HG03025 (cell line): ENCODE measurements around the gene TMED7.

Experiments
- ATAC-seq: cut with Tn5 transposase; IDR thresholded peaks from one replicate; pipeline ENCODE4 v1.9.1; 2021; ENCODE audit warnings: mild to moderate bottlenecking, moderate library complexity; ENCODE audit not compliant: unreplicated experiment, low FRiP score

Gene TMED7

DNA sequence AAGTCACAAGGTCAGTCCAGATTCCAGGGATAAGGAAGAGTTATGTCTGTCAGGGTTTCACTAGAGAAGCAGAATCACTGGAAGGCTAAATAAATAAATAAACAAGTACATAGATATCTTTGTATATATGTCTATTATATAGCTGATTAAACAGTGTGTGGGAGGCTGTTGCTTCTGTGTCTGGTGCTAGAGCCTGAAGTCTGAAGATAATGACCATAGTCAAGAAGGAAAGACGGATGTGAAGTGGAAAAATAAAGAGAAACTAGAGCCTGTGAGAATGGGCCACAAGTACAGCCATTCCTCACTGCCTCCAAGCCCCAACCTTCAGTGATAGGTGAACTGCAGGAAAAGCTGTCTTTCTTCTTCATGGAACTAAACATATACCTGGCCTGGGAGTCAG lies 4.1 kb upstream of the TMED7 start:
- no peak for ATAC-seq

DNA sequence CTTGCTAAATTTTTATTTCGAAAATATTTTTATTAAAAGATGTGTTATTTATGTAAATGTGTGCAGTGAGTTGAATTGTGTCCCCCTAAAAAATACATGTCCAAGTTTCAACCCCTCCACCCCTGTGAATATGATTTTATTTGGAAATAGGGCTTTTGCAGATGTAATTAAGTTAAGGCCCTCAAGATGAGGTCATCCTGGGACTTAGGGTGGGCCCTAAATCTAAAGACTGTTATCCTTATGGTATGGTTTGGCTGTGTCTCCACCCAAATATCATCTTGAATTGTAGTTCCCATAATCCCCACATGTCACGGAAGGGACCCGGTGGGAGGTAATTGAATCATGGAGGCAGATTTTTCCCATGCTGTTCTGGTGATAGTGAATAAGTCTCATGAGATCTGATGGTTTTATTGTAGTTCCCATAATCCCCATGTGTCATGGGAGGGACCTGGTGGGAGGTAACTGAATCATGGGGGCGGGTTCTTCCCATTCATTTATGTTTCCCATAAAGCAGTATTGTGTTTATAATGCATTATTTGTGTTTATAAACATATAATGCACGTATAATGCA lies 1.5 kb upstream of the TMED7 start:
- no peak for ATAC-seq

DNA sequence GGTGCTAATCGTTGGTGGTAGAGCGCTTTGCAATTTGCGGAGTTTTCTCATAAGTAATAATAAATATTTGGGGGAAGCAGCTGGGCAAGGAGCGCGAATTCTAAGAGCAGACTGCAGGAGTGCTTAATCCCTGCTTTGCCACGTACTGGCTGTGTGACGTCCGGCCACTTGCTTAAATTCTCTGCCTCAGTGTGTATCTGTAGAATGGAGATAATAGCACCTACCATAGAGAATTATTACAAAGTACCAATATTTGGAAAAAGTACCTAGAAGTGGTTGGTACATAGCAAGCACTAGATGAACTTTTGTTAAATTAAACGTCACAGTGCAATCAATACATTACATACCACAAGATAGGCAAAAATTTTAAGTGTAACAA lies 598 bp upstream of the TMED7 start:
- ATAC-seq, result peak; percentile 27

DNA sequence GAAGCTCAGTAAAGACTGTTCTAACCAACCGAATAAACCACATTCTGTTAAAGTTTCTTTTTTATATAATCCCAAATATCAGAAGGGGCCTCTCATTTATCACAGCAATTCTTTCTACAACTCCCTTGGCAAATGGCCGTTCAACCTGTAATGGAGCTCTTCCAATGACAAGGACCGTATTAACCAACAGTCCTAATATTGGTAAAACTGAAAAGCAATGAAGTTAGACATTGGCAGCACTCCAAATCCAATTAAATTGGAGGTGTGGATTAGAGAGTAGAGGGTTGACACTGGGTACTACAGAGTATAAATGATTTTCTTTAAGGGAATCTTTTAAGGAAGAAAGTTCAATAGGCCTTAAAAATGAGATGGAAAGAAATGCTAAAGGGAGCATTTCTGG lies 842 bp downstream of the TMED7 start:
- ATAC-seq, result no peak

DNA sequence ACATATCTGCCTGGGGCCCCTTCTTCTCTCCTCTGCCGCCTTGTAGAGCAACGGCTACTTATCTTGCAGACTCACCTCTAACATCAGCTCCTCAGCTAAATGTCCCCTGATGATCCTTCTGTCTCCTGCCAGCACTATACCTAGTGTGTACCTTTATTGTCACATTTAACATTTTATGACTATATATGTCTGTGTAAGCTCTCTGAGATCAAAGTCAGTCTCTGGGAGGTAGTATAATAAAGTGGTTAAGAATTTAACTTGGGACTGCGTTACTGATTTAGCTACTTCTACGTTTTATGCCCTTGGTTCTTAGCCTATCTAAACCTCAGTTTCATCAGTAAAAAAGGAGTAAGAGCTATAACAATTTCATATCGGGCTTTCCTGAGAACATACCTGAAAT lies 2.2 kb downstream of the TMED7 start:
- ATAC-seq, result no peak

DNA sequence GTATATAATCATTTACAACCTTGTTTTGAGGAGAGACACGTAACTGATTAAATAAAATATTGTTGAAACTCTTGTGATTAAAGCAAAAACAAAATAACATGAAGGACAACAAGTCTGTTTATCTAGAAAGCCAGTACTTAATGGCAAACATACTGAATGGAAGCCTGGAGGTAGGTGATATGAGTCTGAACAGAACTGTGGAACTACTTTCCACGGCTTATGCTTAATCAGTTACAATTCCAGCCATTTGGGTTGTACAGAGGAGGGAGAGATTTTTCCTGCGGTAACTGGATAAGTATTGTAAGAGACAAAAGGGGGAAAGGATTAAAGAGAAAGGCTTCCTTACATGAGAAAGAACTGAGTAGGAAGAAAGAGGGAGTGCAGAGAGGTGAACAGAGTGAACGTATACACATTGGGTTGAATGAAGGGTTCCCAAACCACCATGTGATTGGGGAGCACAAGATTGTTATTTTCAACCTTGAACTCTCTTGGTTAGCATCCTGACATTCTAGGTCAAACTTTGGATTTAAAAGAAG lies 4.4 kb downstream of the TMED7 start:
- no peak for ATAC-seq

DNA sequence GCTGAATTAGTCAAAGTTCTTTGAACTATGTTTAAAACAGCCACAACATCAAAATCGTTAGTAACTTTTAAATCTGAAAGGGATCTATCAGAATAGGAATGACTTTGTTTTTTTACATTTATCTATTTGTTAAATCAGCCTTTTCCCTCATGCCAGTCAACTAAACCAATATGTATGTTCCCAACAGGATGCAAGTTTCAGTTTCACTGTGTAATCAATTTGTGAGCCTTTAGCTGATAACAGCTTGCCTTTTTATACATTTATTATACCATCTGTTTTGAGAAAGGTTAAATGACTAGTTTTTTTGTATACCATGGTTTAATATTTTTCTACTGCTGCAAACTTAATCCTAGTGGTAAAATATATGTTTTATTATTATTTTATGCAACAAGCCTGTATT lies 8.9 kb downstream of the TMED7 start:
- no peak for ATAC-seq

DNA sequence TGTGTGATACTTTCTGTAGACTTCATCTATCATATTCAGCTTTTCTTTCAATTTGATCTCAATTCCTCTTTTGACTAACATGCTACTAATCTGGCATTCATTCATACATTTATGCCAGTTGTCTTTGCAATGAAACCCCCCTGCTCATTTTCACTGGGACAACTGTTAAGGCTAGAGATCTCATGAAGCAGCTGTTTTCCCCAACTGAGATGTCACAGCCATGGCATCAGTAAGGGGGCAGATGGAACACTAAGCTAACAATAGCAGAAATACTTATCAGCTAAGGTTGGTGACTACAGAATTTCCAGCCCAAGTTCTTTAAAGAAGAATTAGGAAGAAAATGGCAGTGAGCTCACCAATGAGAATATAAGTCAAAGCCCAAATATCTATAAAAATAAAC lies 9.4 kb downstream of the TMED7 start:
- no peak for ATAC-seq

DNA sequence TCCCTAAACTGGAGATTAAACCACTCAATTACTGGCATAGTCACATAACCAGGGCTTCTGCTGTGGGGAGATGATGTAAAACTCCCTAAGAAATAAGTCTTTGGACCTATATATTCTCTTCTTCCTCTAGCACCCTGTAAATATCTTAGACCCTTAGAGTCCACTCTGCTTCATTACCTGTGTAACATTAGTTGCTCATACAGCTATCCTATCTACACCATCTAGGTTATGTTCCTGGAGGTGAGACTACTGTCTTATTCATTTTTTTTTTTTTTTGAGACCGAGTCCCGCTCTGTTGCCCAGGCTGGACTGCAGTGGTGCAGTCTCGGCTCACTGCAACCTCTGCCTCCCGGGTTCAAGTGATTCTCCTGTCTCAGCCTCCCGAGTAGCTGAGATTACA lies 14.0 kb downstream of the TMED7 start:
- no peak for ATAC-seq

DNA sequence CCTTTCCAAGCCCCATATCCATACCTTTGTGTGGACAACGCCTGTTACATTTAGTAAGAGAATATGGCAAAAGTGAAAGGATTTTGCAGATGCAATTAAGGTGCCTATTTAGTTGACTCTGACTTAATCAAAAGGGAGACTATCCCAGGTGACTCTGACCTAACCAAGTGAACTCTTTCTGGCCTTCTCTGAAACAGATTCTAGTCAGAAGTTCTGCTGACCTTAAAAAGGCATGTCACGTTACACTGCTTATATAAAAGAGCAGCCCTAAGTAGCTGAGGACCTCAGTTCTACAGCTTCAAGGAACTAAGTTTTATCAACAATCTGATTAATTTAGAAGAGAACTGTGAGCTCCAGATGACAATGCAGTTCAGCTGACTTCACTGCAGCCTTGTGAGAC lies 17.9 kb downstream of the TMED7 start:
- no peak for ATAC-seq

DNA sequence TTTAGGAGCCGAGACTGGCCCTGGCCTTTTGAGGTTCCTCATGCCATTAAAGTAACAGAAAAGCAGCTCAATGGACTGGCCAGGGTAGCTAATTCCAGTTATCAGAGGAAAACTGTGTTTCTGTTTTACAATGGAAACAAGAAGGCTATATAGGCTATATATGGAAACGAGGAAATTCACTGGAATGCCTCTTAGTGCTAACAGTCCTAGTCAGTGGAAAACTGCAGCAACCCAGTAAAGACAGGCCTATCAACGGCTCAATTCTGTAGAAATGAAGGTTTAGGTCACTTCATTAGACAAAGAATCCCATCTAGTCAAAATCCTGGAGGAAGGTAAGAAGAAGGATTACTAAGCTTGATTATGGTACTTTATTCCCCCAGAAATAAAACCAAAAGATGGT lies 20.4 kb downstream of the TMED7 start:
- no peak for ATAC-seq

DNA sequence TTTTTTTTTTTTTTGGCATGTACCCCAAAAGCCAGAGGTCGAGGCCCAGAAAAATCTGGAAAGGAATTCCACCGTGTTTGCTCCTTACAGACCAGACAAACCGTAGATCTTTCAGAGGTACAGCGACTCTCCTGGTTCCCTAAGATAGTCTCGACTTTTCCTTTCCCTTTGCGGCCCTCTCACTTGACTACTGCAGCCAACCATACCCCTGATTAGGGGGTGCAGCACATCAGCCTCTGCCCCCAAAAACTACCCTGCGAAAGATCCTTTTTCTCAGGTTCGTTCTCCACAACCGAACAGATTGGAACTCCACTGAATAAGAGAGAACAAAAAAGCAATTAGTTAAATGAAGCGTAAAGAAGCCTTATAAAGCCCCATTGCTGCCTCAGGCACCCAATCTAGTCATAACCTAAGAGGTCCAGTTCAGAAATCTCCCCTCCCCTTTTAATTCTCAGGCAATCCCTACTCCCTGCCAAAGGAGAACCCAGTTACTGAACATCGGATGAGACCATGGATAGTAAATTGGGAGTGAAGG lies 23.2 kb downstream of the TMED7 start:
- ATAC-seq, result peak; percentile 16

DNA sequence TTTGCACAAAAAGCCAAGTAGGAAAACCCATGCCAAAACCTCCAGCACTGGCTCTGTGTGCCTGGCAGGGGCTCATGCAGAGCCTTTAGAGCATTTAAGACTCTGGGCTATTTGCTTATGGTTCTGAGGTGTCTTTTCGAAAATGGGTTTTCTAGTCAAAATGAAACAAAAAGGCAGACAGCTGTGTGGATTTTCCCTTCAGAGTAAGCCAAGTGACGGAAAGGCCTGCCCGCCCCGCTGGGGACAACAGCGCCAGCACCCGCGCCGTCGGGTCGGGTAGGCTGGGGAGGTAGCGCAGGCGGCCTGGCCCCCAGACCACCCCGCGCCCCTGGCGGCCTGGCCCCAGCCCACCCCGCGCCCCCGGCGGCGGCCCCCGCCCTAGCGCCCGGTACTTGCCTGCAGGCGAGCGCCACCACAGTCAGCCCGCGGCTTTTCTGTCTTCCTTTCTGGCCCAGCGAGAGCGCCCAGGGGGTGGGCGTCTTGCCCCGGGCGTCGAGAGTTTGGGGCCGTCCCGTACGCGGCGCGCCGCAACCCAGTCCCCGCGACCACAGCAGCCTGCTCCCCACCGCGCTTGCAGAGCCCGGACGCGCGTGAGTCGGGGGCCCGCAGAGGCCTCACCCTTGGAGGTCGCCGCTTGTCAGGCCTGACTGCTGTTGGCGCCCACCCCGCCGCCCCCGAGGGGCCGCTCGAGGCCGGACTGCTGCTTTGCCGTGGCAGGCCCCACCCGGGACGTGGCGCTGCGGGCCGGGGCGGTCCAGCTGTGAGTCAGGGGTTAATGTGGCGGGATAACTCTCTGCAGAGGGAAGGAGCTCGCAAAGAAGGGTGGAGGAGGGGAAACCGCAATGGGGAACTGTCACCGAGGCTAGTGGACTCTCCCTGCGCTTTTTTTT lies 23.9 kb downstream of the TMED7 start, which contains the start of gene TICAM2:
TSS of gene TICAM2 (minus strand) at position 779 of the 890 bp plus-strand sequence. CDS start 21,223 bp downstream, outside the sequence.
- ATAC-seq, result peak; percentile 72

DNA sequence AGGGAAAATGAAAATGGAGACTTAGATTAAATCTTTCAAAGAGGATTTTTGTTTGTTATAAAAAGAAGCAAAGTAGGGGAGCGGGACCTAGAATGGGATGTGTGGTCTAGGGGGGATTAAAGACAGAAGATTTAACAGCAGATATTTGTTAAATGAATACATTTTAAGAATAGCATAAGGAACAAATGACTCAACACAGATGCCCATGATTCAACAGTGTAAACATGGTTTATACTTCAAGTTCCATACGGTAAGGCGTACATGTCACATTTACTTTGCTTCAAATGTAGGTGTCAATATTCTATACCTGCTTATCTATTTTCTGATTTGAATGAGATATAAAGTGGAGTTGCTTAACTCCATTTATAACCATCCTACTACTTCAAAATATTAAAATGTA lies 25.1 kb downstream of the TMED7 start:
- ATAC-seq, result no peak

DNA sequence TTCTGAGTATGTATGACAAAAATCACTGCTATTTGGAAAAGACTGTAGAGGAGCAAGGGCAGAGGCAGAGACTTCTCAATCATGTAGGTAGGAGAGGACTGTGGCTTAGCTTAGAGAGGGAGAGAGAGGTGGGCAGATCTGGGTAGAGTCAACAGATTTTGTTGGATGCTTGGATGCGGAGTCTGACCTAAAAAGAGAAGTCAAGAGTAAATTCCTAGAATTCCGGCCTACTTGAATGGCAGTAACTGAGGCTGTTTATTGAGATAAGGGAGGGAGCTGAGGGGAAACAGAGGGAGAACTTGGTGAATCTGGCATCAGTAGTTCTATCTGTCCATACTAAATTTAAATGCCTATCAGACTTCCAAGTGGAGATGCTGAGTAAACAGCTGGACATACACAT lies 25.9 kb downstream of the TMED7 start:
- no peak for ATAC-seq

DNA sequence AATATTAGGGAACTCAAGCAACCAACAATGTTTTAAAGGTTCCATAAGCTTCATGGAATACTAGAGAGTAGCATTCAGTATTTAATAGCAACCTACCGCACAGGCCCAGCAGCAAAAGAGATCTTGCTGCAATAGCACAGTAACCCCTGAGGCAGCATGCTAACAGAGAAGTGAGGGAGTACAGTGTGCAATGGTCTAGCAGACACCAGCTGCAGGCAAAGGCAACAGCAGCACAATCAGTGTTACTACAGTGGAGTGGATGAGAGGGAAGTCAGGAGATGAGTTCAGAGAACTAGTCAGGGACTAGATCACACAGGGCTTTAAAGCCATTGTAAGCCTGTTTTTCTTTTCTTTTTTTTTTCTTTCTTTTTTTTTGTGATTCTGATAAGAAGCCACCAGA lies 26.3 kb downstream of the TMED7 start:
- ATAC-seq, result peak; percentile 31

DNA sequence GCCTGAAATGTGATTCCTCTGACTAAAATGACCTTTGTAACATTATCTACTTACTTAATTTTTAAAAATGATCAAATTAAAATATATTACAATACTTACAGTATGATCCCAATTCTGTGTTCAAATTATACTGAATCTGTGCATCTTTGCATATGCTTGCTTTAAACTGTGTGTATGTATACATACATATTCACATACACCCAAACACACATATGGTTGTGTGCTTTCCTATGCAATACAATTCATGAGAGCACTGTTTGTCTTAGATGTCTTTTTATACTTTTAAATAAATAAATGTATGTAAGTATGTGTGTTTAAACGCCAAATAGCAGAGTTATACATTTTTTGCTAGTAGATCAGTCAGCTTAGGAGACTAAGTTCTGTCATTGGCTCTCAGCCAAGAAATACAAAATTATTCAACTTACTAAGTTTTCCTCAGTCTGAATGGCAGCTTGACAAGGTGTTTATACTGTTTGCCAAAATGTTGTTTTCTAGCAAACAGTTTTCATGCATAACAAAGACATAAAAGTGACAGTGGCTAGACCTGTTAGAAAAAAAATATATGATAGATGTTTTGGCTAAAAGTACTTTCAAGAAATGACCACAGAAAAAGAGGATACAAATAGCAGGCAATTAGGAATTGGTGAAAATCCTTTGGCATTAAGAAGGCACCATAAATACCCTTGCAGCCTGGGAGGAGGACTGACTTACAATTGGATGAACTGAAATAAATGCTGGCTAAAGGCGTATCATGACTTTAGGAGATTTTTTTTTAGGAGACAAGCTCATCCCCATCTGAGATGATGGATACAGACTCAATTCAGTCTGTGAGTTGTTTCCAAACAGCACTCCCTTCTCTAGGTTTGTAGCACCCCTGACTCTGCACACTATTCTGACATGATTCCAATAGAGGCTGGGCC lies 31.4 kb downstream of the TMED7 start:
- ATAC-seq, result no peak

DNA sequence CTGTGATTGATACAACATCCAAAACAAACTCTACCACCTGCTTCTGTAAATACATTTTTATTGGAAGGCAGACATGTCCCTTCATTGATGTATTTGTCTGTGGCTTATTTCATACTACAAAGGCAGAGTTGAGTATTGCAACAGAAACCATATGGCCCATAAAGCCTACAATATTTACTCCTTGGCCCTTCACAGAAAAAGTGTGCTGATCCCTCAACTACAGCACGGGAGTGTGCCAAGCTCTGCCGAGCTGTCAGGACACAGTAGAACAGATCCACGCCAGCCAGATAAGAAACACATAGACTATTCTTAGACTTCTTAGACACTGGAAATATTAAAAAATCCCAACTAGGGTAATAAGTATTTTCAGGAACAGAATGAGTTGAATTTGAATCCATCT lies 36.8 kb downstream of the TMED7 start:
- ATAC-seq, result no peak

DNA sequence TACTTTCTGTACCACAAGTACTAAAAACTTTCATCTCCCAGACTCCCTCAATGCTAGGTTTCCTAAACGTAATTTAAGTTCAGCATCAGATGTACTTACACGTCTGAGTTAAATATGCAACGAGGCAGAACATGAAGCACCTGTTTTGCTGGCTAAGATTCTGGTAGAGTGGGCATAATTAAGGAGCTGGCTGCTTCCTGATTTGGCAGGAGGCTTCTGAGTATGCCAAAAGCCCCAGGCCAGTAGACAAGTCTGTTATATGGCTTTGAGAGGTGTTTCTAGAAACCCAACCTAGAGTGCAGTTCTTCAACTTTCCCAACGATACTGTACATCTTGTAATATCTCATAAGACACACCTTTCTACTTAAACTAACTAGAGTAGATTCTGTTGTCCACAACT lies 37.2 kb downstream of the TMED7 start:
- ATAC-seq, result no peak

DNA sequence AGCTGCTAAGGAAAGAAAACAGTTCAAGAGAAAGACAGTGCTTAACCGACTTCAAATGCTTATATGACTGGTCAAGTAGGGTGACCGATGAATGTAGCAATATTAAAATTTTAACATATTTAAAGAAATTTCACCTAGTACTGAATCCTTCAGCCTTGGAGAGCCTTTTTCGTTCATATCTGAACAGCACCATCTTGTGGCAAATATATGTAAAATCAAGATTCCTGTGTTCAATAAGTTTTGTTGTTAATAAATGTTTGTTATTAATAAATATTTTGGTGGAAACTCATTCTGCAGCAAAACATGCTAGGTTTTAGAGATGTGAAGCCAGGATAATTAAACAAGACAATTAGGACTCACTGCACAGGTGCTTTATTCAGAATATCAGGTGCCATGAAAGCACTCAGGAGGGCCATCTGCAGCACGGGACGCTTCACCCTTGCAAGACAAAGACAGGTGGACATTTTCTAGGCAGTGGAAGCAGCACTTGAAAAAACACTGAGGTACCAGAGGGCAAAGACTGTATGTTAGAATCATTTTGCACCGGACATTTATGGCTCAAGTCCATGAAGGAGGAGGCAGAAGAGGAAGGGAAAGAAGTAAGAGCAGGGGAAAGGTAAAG lies 39.2 kb downstream of the TMED7 start:
- no peak for ATAC-seq
